H1 (cell line): ENCODE measurements around the gene USH1C. TPM values are rescaled to one million over a fixed set of nuclear protein-coding genes. Genes with fewer than 3 reads are reported as not detected.

Experiments used
- CTCF ChIA-PET: fragments of 300-600 bp; sonication (Branson Sonifier 250); formaldehyde crosslinking; loops from one replicate; lab custom pipeline; 2021; ENCODE audit not compliant: partially characterized antibody; lab: Charles Lee
- POLR2A ChIA-PET: fragments of 300-600 bp; sonication (Branson Sonifier 250); formaldehyde crosslinking; loops from one replicate; lab custom pipeline; 2021; ENCODE audit warnings: inconsistent platforms; ENCODE audit not compliant: partially characterized antibody; lab: Charles Lee
- DNase-seq, 2 experiments: peaks; one replicate each; pipeline versions ENCODE4 v3.0.0 to v3.0.0-alpha.2; 2010 to 2022; ENCODE audit warnings: low spot score in 2 of 2, low read depth in 1 of 2, mixed read lengths in 1 of 2
- FAIRE-seq: peaks from 2 replicates; lab custom pipeline; 2011; peaks lifted over from hg19 to GRCh38; lab: Jason Lieb, UNC
- H2AFZ ChIP-seq: 2 replicates; pipeline ENCODE4 v1.8.1; 2012; ENCODE audit warnings: low read length, inconsistent platforms
- H2AK5ac ChIP-seq: 2 replicates; pipeline ENCODE4 v1.6.1; 2013; ENCODE audit warnings: low read depth, low read length
- H2BK120ac ChIP-seq: replicated peaks from 2 replicates; pipeline ENCODE3; 2013; ENCODE audit warnings: low read depth, low read length, inconsistent platforms
- H2BK12ac ChIP-seq: 2 replicates; pipeline ENCODE4 v1.6.1; 2013; ENCODE audit warnings: low read depth, low read length
- H2BK15ac ChIP-seq: 2 replicates; pipeline ENCODE4 v1.6.1; 2013; ENCODE audit warnings: low read length
- H2BK20ac ChIP-seq: 2 replicates; pipeline ENCODE4 v1.6.1; 2013; ENCODE audit warnings: low read length
- H2BK5ac ChIP-seq: 2 replicates; pipeline ENCODE4 v1.6.1; 2013; ENCODE audit warnings: low read depth, low read length
- H3K14ac ChIP-seq: 2 replicates; pipeline ENCODE4 v1.6.1; 2013; ENCODE audit warnings: inconsistent platforms; ENCODE audit not compliant: insufficient read length
- H3K18ac ChIP-seq: 2 replicates; pipeline ENCODE4 v1.6.1; 2013; ENCODE audit warnings: low read length; ENCODE audit errors: extremely low read depth
- H3K23ac ChIP-seq: 2 replicates; pipeline ENCODE4 v1.6.1; 2013; ENCODE audit warnings: inconsistent platforms; ENCODE audit not compliant: insufficient read length
- H3K23me2 ChIP-seq: 2 replicates; pipeline ENCODE4 v1.6.1; 2013; ENCODE audit warnings: low read depth, low read length
- H3K27ac ChIP-seq: 2 replicates; pipeline ENCODE4 v1.6.1; 2011; ENCODE audit warnings: low read depth, low read length, inconsistent platforms
- H3K27me3 ChIP-seq, 4 experiments: replicated peaks in 1 of 4; 1 replicate in 1 of 4; 2 replicates in 3 of 4; pipeline versions ENCODE4 v1.6.1 to v1.8.1; 2011 to 2013; ENCODE audit warnings: low read length in 3 of 4, mild to moderate bottlenecking in 3 of 4, inconsistent platforms in 2 of 4, mixed read lengths in 2 of 4, moderate library complexity in 1 of 4; ENCODE audit not compliant: control insufficient read depth in 3 of 4, insufficient read depth in 3 of 4; ENCODE audit errors: extremely low read depth in 1 of 4
- H3K36me3 ChIP-seq, 4 experiments: 2 replicates each; pipeline versions ENCODE4 v1.6.1 to v1.8.1; 2011 to 2013; ENCODE audit warnings: mild to moderate bottlenecking in 4 of 4, low read length in 3 of 4, moderate library complexity in 2 of 4, control low read depth in 1 of 4, inconsistent platforms in 1 of 4; ENCODE audit not compliant: insufficient read depth in 4 of 4, control insufficient read depth in 2 of 4
- H3K4ac ChIP-seq: replicated peaks from 2 replicates; pipeline ENCODE3; 2013; ENCODE audit warnings: low read length, low read depth, mixed read lengths, inconsistent platforms; ENCODE audit not compliant: insufficient read length
- H3K4me1 ChIP-seq, 4 experiments: replicated peaks in 1 of 4; 1 replicate in 1 of 4; 2 replicates in 3 of 4; pipeline versions ENCODE4 v1.6.1 to v1.8.1; 2011 to 2013; ENCODE audit warnings: low read length in 3 of 4, inconsistent platforms in 2 of 4, mixed read lengths in 1 of 4; ENCODE audit not compliant: insufficient read depth in 4 of 4, control insufficient read depth in 3 of 4
- H3K4me2 ChIP-seq, 2 experiments: 2 replicates each; pipeline versions ENCODE4 v1.6.1 to v1.8.1; 2011 to 2013; ENCODE audit warnings: low read depth in 2 of 2, low read length in 2 of 2, control low read depth in 1 of 2, inconsistent platforms in 1 of 2, mild to moderate bottlenecking in 1 of 2; ENCODE audit not compliant: insufficient read depth in 1 of 2
- H3K4me3 ChIP-seq, 4 experiments: fragments of 200-600, 300-600 bp in 1 of 4; sonication (generic), shearing (Covaris generic), sonication (Bioruptor Twin) in 1 of 4; 2 replicates each; pipeline versions ENCODE4 v1.5.1 to v1.8.1; 2011 to 2016; ENCODE audit warnings: low read length in 4 of 4, low read depth in 3 of 4, control low read depth in 2 of 4, inconsistent platforms in 2 of 4, mild to moderate bottlenecking in 2 of 4, mixed read lengths in 1 of 4, moderate library complexity in 1 of 4; ENCODE audit not compliant: insufficient read depth in 2 of 4; ENCODE audit errors: extremely low read depth in 1 of 4
- H3K56ac ChIP-seq: replicated peaks from 2 replicates; pipeline ENCODE3; 2013; ENCODE audit warnings: low read depth, mild to moderate bottlenecking, mixed read lengths, low read length, inconsistent platforms; ENCODE audit not compliant: insufficient read length
- H3K79me1 ChIP-seq: 2 replicates; pipeline ENCODE4 v1.6.1; 2013; ENCODE audit warnings: low read depth, low read length, control low read depth
- H3K79me2 ChIP-seq, 2 experiments: 2 replicates each; pipeline versions ENCODE4 v1.6.1 to v1.8.1; 2012 to 2013; ENCODE audit warnings: low read length in 2 of 2, mild to moderate bottlenecking in 2 of 2, inconsistent platforms in 1 of 2; ENCODE audit not compliant: insufficient read depth in 2 of 2, control insufficient read depth in 1 of 2
- H3K9ac ChIP-seq, 4 experiments: replicated peaks in 1 of 4; 1 replicate in 1 of 4; 2 replicates in 3 of 4; pipeline versions ENCODE4 v1.6.1 to v1.8.1; 2011 to 2013; ENCODE audit warnings: low read depth in 3 of 4, low read length in 3 of 4, control low read depth in 2 of 4, mild to moderate bottlenecking in 2 of 4, moderate library complexity in 2 of 4, inconsistent platforms in 1 of 4; ENCODE audit errors: extremely low read depth in 1 of 4
- H3K9me3 ChIP-seq, 2 experiments: 2 replicates each; pipeline versions ENCODE4 v1.6.1 to v1.8.1; 2012 to 2013; ENCODE audit warnings: mild to moderate bottlenecking in 2 of 2, moderate library complexity in 2 of 2, control low read depth in 1 of 2, inconsistent platforms in 1 of 2, low read depth in 1 of 2, low read length in 1 of 2, mixed read lengths in 1 of 2; ENCODE audit not compliant: insufficient read depth in 2 of 2
- H4K20me1 ChIP-seq, 2 experiments: replicated peaks in 1 of 2; 2 replicates each; pipeline versions ENCODE3 to v1.8.1; 2011 to 2013; ENCODE audit warnings: inconsistent platforms in 2 of 2, low read length in 2 of 2, mild to moderate bottlenecking in 1 of 2; ENCODE audit not compliant: insufficient read depth in 2 of 2, control insufficient read depth in 1 of 2
- H4K5ac ChIP-seq: 2 replicates; pipeline ENCODE4 v1.6.1; 2013; ENCODE audit warnings: low read length, low read depth, mixed read lengths, inconsistent platforms; ENCODE audit not compliant: insufficient read length
- H4K8ac ChIP-seq: 2 replicates; pipeline ENCODE4 v1.8.0; 2013; ENCODE audit warnings: mild to moderate bottlenecking, moderate library complexity, low read length, inconsistent platforms; ENCODE audit not compliant: insufficient read depth; ENCODE audit errors: extremely low read depth
- H4K91ac ChIP-seq: replicated peaks from 2 replicates; pipeline ENCODE3; 2013; ENCODE audit warnings: low read length, mixed read lengths, inconsistent platforms; ENCODE audit not compliant: insufficient read length
- ATF3 ChIP-seq: IDR thresholded peaks from 2 replicates; pipeline ENCODE4 v1.6.1; 2011; ENCODE audit warnings: low read depth, mild to moderate bottlenecking, low read length; ENCODE audit not compliant: insufficient read depth
- BACH1 ChIP-seq: IDR thresholded peaks from 2 replicates; pipeline ENCODE4 v1.6.1; 2012; ENCODE audit warnings: low read length, improper control_type of control experiment
- CTBP2 ChIP-seq: IDR thresholded peaks from 2 replicates; pipeline ENCODE4 v1.7.0; 2011; ENCODE audit warnings: borderline replicate concordance, mild to moderate bottlenecking, moderate library complexity, mixed read lengths, low read length; ENCODE audit not compliant: insufficient read depth, insufficient read length
- GABPA ChIP-seq: IDR thresholded peaks from 2 replicates; pipeline ENCODE4 v1.6.1; 2011; ENCODE audit warnings: mild to moderate bottlenecking, low read length, moderate library complexity, borderline replicate concordance; ENCODE audit not compliant: insufficient read depth
- NANOG ChIP-seq: IDR thresholded peaks from 2 replicates; pipeline ENCODE4 v1.6.1; 2011; ENCODE audit warnings: low read length, low read depth, mild to moderate bottlenecking, inconsistent platforms; ENCODE audit not compliant: insufficient read depth, poor library complexity, severe bottlenecking
- RAD21 ChIP-seq, 2 experiments: IDR thresholded peaks in 1 of 2; conservative IDR thresholded peaks in 1 of 2; 2 replicates each; pipeline ENCODE4 v1.6.1; 2011; ENCODE audit warnings: low read depth in 2 of 2, low read length in 2 of 2, improper control_type of control experiment in 1 of 2, inconsistent platforms in 1 of 2, mild to moderate bottlenecking in 1 of 2, moderate library complexity in 1 of 2
- RBBP5 ChIP-seq: IDR thresholded peaks from 2 replicates; pipeline ENCODE4 v1.7.1; 2012; ENCODE audit warnings: low read depth, mild to moderate bottlenecking, inconsistent platforms, low read length, moderate library complexity, borderline replicate concordance
- RFX5 ChIP-seq: IDR thresholded peaks from 2 replicates; pipeline ENCODE4 v1.6.1; 2011; ENCODE audit warnings: low read depth, low read length, improper control_type of control experiment, borderline replicate concordance
- SAP30 ChIP-seq: fragments of 300-600 bp; sonication (generic); IDR thresholded peaks from 2 replicates; pipeline ENCODE4 v1.7.1; 2012; ENCODE audit warnings: low read length, moderate library complexity, mild to moderate bottlenecking, inconsistent platforms; ENCODE audit not compliant: insufficient read depth, insufficient replicate concordance
- SIRT6 ChIP-seq: IDR thresholded peaks from one replicate; pipeline ENCODE4 v1.7.1; 2012; ENCODE audit warnings: low read length, inconsistent platforms
- SRF ChIP-seq: IDR thresholded peaks from 2 replicates; pipeline ENCODE4 v1.6.1; 2011; ENCODE audit warnings: mild to moderate bottlenecking, low read depth, low read length, moderate library complexity
- SUZ12 ChIP-seq: fragments of 200-600 bp; sonication (generic); IDR thresholded peaks from 2 replicates; pipeline ENCODE4 v1.6.1; 2012; ENCODE audit warnings: mild to moderate bottlenecking, inconsistent platforms, low read length, moderate library complexity, mixed read lengths
- YY1 ChIP-seq: IDR thresholded peaks from 2 replicates; pipeline ENCODE4 v1.6.1; 2011; ENCODE audit warnings: low read depth, mild to moderate bottlenecking, low read length
- ZNF274 ChIP-seq: IDR thresholded peaks from 2 replicates; pipeline ENCODE4 v1.7.0; 2012; ENCODE audit warnings: low read length, borderline replicate concordance; ENCODE audit errors: extremely low read depth
- WGBS, 2 experiments: shearing (Covaris generic) in 1 of 2; methylation state at CpG; one replicate each; pipeline versions ENCODE4 v1.1.6 to v1.1.7; 2013 to 2015; ENCODE audit warnings: low lambda C conversion rate in 2 of 2, mixed read lengths in 2 of 2, inconsistent platforms in 1 of 2, low coverage in 1 of 2, missing lambda C conversion rate in 1 of 2; ENCODE audit not compliant: insufficient replicate concordance in 2 of 2, insufficient coverage in 1 of 2, insufficient read length in 1 of 2; ENCODE audit errors: extremely low coverage in 1 of 2, missing lambda C conversion rate in 1 of 2; 5-methylcytosine and 5-hydroxymethylcytosine counted together
- polyA plus RNA-seq, 7 experiments: library from polyadenylated mRNA; depleted of rRNA in 3 of 7; stranded (reverse) in 5 of 7; unstranded in 2 of 7; fragments of >200 nt in 5 of 7; fragments of 200-250 nt in 2 of 7; gene quantifications; 1 replicate in 5 of 7; 2 replicates in 1 of 7; 4 replicates in 1 of 7; pipeline versions ENCODE4 v1.2.1 to v1.2.3, GENCODE V29; 2011 to 2013; ENCODE audit warnings: missing spikeins in 2 of 7, mixed read lengths in 2 of 7
- total RNA-seq: library from RNA; stranded (reverse); fragmentation: NEBNext Ultra II Directional; extraction: Animal tissue kit (Norgen Biotek cat#: 25700); gene quantifications from 2 replicates; pipeline ENCODE4 v1.2.1, GENCODE V29; 2021

The USH1C gene
- total and polyA plus RNA-seq, 2 of the 8 experiments (the other 6 are each of a cell fraction or from before 2014, with no cell fraction given), result 1.3 to 1.6 TPM

DNA sequence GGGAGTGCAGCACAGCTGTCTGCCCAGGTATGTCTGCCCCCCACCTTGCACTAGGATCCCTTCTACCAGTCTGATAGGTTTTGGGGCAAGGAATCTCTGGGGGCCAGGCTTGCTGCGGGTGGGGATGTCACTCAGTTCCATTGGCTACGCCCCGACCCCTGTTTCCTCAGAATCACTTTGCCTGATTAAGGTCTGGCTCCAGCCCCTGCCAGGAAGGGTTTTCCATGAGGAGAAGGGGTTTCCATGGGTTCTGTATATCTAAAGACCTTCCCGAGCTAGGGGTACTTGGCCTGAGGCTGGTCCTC lies 16.8 kb upstream of the USH1C start:
- H2BK15ac ChIP-seq, result no peak overlapping the region
- peaks cover 0 to 3% of the 10 kb centered on the region in 2 experiments for H4K20me1 ChIP-seq
- H3K79me1 ChIP-seq, result no peaks in the 10 kb centered on the region
- H3K79me2 ChIP-seq, result no peaks in the 10 kb centered on the region
- no peaks in the 10 kb centered on the region for H3K4me1 ChIP-seq
- CTCF ChIA-PET, result interaction anchor here (0.5 to 9.4 kb wide), 7 partner anchors 11 to 170 kb away, joined by 3 to 98 read pairs (median 3); partner anchors contain the start of gene OTOG
- no peak overlapping the region for H3K4me3 ChIP-seq
- H3K9ac ChIP-seq, result no peak overlapping the region
- no peak overlapping the region for H3K27ac ChIP-seq
- H2BK12ac ChIP-seq, result no peak overlapping the region
- H3K9me3 ChIP-seq, result no peaks in the 10 kb centered on the region
- POLR2A ChIA-PET, result no interaction called here
- H2BK5ac ChIP-seq, result no peak overlapping the region
- H4K5ac ChIP-seq, result no peak overlapping the region
- no peak for DNase-seq
- H4K8ac ChIP-seq, result no peak overlapping the region
- H3K4ac ChIP-seq, result no peak overlapping the region
- H2AK5ac ChIP-seq, result no peak overlapping the region
- no peak overlapping the region for H3K4me2 ChIP-seq
- no peaks in the 10 kb centered on the region for H3K27me3 ChIP-seq
- no peaks in the 10 kb centered on the region for H3K36me3 ChIP-seq
- no peak overlapping the region for H3K56ac ChIP-seq
- H2AFZ ChIP-seq, result no peak overlapping the region
- H2BK20ac ChIP-seq, result no peak overlapping the region
- H4K91ac ChIP-seq, result no peak overlapping the region
- WGBS, 2 experiments, result 89% methylated on average over 4 of the region's 4 CpGs; no CpG with 5 or more reads in 1 of the 2 experiments
- no peak overlapping the region for H3K18ac ChIP-seq
- no peak overlapping the region for H2BK120ac ChIP-seq
- no peak overlapping the region for H3K14ac ChIP-seq
- H3K23ac ChIP-seq, result no peak overlapping the region
- H3K23me2 ChIP-seq, result no peaks in the 10 kb centered on the region; the same call in 1 of the 2 replicates
- FAIRE-seq, result no peak
- no peak for TF ChIP-seq YY1
- TF ChIP-seq BACH1, result no peak
- TF ChIP-seq RFX5, result no peak
- no peak for TF ChIP-seq ATF3
- no peak for TF ChIP-seq ZNF274
- TF ChIP-seq CTBP2, result no peak
- no peak for TF ChIP-seq RAD21 (IDR thresholded peaks at IDR 0.05 in 1 of 2, conservative IDR thresholded peaks at IDR 0.05 in 1 of 2; ENCODE audit: low read depth in 2 of 2, low read length in 2 of 2)
- TF ChIP-seq SUZ12, result no peak
- TF ChIP-seq RBBP5, result no peak
- TF ChIP-seq SIRT6, result no peak
- TF ChIP-seq GABPA, result no peak
- no peak for TF ChIP-seq SAP30
- TF ChIP-seq SRF, result no peak
- no peak for TF ChIP-seq NANOG
